Heart right ventricle (tissue), 16 donors: ENCODE data around the gene METAP1. TPM values are rescaled to one million over a fixed set of nuclear protein-coding genes. Genes with fewer than 3 reads are reported as not detected.

Source experiments
- ATAC-seq, 8 donors: fragments of 200-7000 bp; cut with Tn5 transposase; one replicate each; pipeline ENCODE4 v1.9.1; 2020; ENCODE audit warnings: mild to moderate bottlenecking in 8 of 8, moderate library complexity in 8 of 8, moderate number of reproducible peaks in 1 of 8
- DNase-seq, 2 donors: peaks; one replicate each; pipeline ENCODE4 v3.0.0-alpha.2; 2020
- H3K27ac ChIP-seq, 10 donors: fragments of 200-600 bp; sonication (generic) in 2 of 10; one replicate each; pipeline versions ENCODE4 v1.5.0 to v1.8.0; 2020 to 2022; ENCODE audit warnings: mild to moderate bottlenecking in 3 of 10
- H3K27me3 ChIP-seq, 7 donors: fragments of 200-600 bp; one replicate each; pipeline ENCODE4 v1.8.0; 2021 to 2022; ENCODE audit warnings: mild to moderate bottlenecking in 2 of 7
- H3K36me3 ChIP-seq, 9 donors: fragments of 200-600 bp; sonication (generic) in 1 of 9; one replicate each; pipeline versions ENCODE4 v1.5.0 to v1.8.0; 2020 to 2022; ENCODE audit warnings: mild to moderate bottlenecking in 2 of 9
- H3K4me1 ChIP-seq, 9 donors: fragments of 200-600 bp; sonication (generic) in 1 of 9; one replicate each; pipeline versions ENCODE4 v1.5.0 to v1.8.0; 2020 to 2022; ENCODE audit warnings: mild to moderate bottlenecking in 4 of 9
- H3K4me3 ChIP-seq, 10 donors: fragments of 200-600 bp; sonication (generic) in 2 of 10; one replicate each; pipeline versions ENCODE4 v1.5.0 to v1.8.0; 2020 to 2022; ENCODE audit warnings: mild to moderate bottlenecking in 7 of 10, moderate library complexity in 2 of 10
- H3K9me3 ChIP-seq, 11 donors: fragments of 200-600 bp in 10 of 11; sonication (generic) in 2 of 11; one replicate each; pipeline versions ENCODE4 v1.5.0 to v1.8.0; 2013 to 2022; ENCODE audit warnings: mild to moderate bottlenecking in 2 of 11, control low read depth in 1 of 11, moderate library complexity in 1 of 11
- CTCF ChIP-seq, 9 donors: fragments of 200-600 bp; sonication (generic) in 2 of 9; IDR thresholded peaks; one replicate each; pipeline versions ENCODE4 v1.5.0 to v1.8.0; 2021 to 2022; ENCODE audit warnings: antibody characterized with exemption in 9 of 9, mild to moderate bottlenecking in 5 of 9, moderate library complexity in 1 of 9
- WGBS, 2 donors: extraction: QIAGEN DNeasy Blood & Tissue Kit; methylation state at CpG; one replicate each; pipeline ENCODE4 v1.1.7; 2013; ENCODE audit warnings: inconsistent platforms in 1 of 2; 5-methylcytosine and 5-hydroxymethylcytosine counted together
- intact Hi-C, 10 donors: fragments of 100-400 bp; cut with DNase I; formaldehyde crosslinking; loops; one replicate each; pipeline versions ENCODE4 v1.11.1 to v1.14.2; 2022
- polyA plus RNA-seq, 2 donors: library from polyadenylated mRNA; stranded (reverse); fragments of 200-250 nt; gene quantifications; one replicate each; pipeline ENCODE4 v1.2.3, GENCODE V29; 2013
- total RNA-seq, 10 donors: library from RNA; stranded (reverse); fragmentation: NEBNext Ultra II Directional in 3 of 10; extraction: Animal tissue kit (Norgen Biotek cat#: 25700) in 3 of 10; gene quantifications; one replicate each; pipeline versions ENCODE4 v1.2.1 to v1.2.4, GENCODE V29; 2021 to 2023
- donor health status: Arrhythmogenic right ventricular cardiomyopathy.
- donor health status: ischemic (EF 13 %, LVEDD 7.1; RV severe dilation, severe dysfunction).
- donor health status: healthy with polysubstance abuse.
- donor health status: DM: no; HTN: yes; CAD: no.
- donor health status: DM: no; HTN: no; CAD: no.
- donor health status: ischemic (EF 25% LVEDD 6.9; RV normal size, moderate dysfunction).
- donor health status: ischemic (EF 25% LVEDD 5.7; RV mildly dilated, moderate dysfunction).
- donor health status: healthy.
- donor health status: DM: yes; HTN: yes; CAD: no.
- donor health status: Ischemic cardiomyopathy.
- donor health status: ischemic (EF 35%, LVEDD 5.7; RV mildly dilated, moderate dysfunction).
- donor health status: nonischemic (EF 11% LVEDD 7.7; RV severe dilation, severe dysfunction).
- donor health status: DM: yes; HTN: yes; CAD: no.
- donor health status: PGD.
- donor health status: ischemic (EF 29% LVEDD 5.4; RV normal size, mild dysfunction).
- donor health status: nonischemic (EF 23%, LVEDD 6.1; RV moderate dilation, normal function).

The METAP1 gene
- total and polyA plus RNA-seq, 12 donors, result 37.7 to 79.7 (median 59.8) TPM

GRCh38 chr4:99082192-99082591 is 86.7 kb downstream of the METAP1 start:
- DNase-seq, result no peak
- Histone ChIP-seq H3K4me3 (no peak overlapping the region), H3K27me3 (no peaks in the 10 kb centered on the region), H3K27ac (peak overlapping the region in 2 of 10 donors; percentile 2 to 54), H3K4me1 (peaks cover 0 to 53% (median 35%) of the 10 kb centered on the region in 9 donors), H3K36me3 (peaks cover 0 to 94% (median 37%) of the 10 kb centered on the region in 9 donors), H3K9me3 (no peaks in the 10 kb centered on the region)
- WGBS, 2 donors, result 73 to 79% methylated on average over 5 of the region's 5 CpGs
- intact Hi-C loops, result loop anchor here in 2 of 10 donors (10.0 kb wide), 3 partner anchors 87 to 937 kb away; partner anchors contain the start of genes METAP1 (in 1 of the 2) and STPG2 (in 1 of the 2)
- ATAC-seq, result peak in 1 of 8 donors; percentile 57
- TF ChIP-seq CTCF (IDR thresholded peaks at IDR 0.05), result no peak

DNA sequence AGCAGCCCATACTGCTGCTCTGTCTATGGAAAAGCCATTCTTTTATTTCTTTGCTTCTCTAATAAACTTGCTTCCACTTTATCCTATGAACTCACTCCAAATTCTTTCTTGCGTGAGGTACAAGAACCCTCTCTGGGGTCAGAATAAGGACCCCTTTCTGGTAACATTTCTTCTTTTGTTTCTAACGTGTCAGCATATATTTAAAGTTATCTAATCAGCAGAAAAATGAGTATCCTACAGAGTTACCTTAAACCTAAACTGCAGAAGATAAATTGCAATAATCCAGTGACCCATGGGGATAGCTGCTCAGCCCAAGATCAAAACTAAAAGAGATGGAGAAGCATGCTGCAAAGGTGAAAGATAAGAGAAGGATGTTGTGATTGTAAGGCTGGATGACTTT is 89.1 kb downstream of the METAP1 start:
- Histone ChIP-seq H3K9me3 (no peaks in the 10 kb centered on the region), H3K27me3 (no peaks in the 10 kb centered on the region), H3K27ac (peak overlapping the region in 2 of 10 donors; percentile 9 to 33), H3K4me3 (no peak overlapping the region), H3K36me3 (peaks cover 0 to 70% (median 37%) of the 10 kb centered on the region in 9 donors), H3K4me1 (peaks cover 0 to 59% (median 32%) of the 10 kb centered on the region in 9 donors)
- intact Hi-C loops, result loop anchor here in 2 of 10 donors (10.0 kb wide), 3 partner anchors 90 to 940 kb away; partner anchors contain the start of genes METAP1 (in 1 of the 2) and STPG2 (in 1 of the 2)
- 74 to 77% methylated on average over 2 of the region's 2 CpGs for WGBS, 2 donors
- TF ChIP-seq CTCF (IDR thresholded peaks at IDR 0.05), result no peak
- DNase-seq (no peak), ATAC-seq (no peak)

DNA sequence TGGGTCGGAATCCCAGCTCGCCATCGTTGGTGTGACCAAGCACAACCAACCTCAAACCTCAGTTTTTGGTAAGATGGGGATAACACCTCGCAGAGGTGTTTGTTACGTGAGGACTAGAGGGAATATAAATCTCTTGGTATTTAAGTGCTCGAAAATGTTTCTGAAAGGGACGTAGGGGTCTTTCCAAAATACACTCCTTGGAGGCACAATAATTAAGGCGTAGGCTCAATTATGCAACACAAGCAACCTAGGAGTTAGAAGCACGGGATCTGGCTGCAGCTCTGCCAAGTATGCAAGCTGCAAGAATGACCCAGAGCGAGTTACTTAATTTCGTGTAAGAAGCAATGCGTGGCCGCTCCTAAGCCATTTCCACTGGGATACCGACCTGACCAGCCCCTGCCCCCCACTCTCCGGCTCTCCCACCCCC is 92.5 kb downstream of the METAP1 start:
- H3K27ac ChIP-seq, result peak overlapping the region; percentile 90 to 97 (median 94)
- DNase-seq (peak; percentile 44 to 49), ATAC-seq (peak; percentile 72 to 80 (median 76))

More for the DNA sequence above, 92.5 kb downstream of the METAP1 start:
- WGBS, 2 donors, result 3 to 4% methylated on average over 15 of the region's 15 CpGs
- peaks cover 0 to 62% (median 54%) of the 10 kb centered on the region in 9 donors for H3K4me1 ChIP-seq
- intact Hi-C loops, result loop anchor here in 3 of 10 donors (2.0 to 10.0 kb wide), 4 partner anchors 93 to 943 kb away; partner anchors contain the start of genes METAP1 (in 2 of the 3) and STPG2 (in 1 of the 3)
- H3K27me3 ChIP-seq, result no peaks in the 10 kb centered on the region
- no peak for TF ChIP-seq CTCF (IDR thresholded peaks at IDR 0.05)
- H3K4me3 ChIP-seq, result peak overlapping the region; percentile 63 to 86 (median 76)
- H3K36me3 ChIP-seq, result peaks cover 0 to 36% (median 16%) of the 10 kb centered on the region in 9 donors
- H3K9me3 ChIP-seq, result no peaks in the 10 kb centered on the region
